ENCODE measurements around the gene INPP1. TPM values are rescaled to one million over a fixed set of nuclear protein-coding genes. Genes with fewer than 3 reads are reported as not detected.

INPP1 gene
- total RNA-seq, 2 donors from 2014 or later = 35.3 to 39.2 TPM

DNA sequence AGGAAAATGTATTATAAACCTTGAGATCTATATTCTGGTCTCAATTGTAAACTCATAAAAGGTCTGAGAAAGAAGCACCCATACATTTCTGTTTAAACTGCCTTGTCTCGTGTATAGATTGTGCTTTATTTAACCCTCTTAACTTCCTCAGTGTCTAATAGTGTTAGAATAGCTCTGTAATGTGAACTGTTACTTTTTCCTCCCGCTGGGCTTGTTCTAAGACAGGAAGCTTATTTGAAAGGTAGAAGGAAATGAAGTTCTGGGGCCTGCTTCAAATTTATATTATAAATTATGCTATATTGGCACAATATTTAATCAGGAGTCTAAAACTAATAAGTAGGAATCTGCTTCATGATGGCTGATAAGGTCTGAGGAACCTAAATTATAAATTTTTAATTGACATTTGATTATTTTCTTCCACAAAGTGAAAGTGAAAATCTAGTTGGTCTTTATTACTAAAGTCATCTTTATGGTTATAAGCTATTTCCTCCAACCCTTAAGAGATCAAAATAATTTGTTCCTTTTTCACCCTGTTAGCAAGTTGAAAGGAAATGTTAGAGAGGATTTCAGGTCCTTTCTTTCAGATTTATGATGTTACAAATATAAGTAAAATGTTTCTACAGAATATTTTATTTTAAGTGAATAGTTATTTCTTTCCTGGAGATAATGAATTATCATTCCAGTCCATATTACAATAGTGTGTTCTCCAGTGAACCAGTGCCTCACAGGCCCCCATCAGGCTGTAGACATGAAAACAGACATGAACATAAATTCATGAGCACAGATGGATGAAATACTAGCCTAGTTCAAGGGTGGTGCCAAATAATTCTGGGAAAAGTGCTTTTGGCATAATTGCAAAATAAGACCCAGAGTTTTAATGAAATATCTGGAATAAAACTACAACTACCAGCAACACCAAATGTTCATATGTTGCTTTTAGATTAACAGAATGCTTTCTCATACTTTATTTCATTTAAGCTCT, 72.7 kb downstream of the INPP1 start:
- H3K4me3 ChIP-seq = no peak overlapping the region
- H3K36me3 ChIP-seq = no peaks in the 10 kb centered on the region
- intact Hi-C loops (cut with DNase I) = no loop called here
- peak overlapping the region; percentile 19 for H3K27ac ChIP-seq
- peaks cover 16% of the 10 kb centered on the region for H3K4me1 ChIP-seq
- no peak overlapping the region for H3K9ac ChIP-seq (ENCODE audit: low read depth in 2 of 2, low read length in 2 of 2)
- H3K27me3 ChIP-seq = no peaks in the 10 kb centered on the region
- no peaks in the 10 kb centered on the region for H3K9me3 ChIP-seq
- TF ChIP-seq, protein P1, sequence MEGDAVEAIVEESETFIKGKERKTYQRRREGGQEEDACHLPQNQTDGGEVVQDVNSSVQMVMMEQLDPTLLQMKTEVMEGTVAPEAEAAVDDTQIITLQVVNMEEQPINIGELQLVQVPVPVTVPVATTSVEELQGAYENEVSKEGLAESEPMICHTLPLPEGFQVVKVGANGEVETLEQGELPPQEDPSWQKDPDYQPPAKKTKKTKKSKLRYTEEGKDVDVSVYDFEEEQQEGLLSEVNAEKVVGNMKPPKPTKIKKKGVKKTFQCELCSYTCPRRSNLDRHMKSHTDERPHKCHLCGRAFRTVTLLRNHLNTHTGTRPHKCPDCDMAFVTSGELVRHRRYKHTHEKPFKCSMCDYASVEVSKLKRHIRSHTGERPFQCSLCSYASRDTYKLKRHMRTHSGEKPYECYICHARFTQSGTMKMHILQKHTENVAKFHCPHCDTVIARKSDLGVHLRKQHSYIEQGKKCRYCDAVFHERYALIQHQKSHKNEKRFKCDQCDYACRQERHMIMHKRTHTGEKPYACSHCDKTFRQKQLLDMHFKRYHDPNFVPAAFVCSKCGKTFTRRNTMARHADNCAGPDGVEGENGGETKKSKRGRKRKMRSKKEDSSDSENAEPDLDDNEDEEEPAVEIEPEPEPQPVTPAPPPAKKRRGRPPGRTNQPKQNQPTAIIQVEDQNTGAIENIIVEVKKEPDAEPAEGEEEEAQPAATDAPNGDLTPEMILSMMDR (IDR thresholded peaks at IDR 0.05) = no peak
- no peak for DNase-seq

DNA sequence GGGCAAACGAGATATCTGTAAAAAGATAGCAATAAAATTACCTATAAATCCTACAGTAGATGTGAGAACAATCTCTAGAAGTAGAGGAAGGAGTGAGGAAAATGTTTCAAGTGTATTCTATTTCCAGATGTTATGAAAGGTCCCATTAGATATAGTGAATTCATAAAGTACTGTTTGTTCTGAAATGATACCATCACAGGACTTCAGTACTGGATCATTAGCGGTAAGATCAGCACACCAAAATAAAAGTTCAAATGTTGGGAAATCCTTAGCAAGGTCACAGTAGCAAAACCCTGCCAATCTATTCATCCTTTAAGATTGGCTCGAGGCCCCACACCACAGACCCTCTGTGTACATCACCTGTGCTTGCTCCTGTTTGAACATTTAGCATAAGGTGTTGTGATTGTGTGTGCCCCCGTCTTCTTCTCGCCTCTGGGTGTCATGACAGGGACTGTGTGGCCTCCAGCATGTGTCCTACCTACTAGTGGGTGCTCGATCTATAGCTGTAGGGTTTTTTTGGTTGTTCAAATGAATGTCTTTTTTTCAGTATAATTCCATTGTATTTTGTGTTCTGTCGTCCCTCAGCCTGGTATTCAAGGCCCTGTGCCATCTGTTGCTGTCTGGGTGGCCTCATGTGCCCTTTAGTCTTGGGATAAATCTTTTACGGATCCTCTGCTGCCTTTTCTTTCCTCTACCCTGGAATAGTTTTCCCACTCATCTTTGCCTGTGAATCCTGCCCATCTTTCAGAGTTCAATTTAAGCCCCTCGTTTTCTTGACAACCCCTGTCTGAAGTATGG, 73.9 kb downstream of the INPP1 start:
- intact Hi-C loops (cut with DNase I) = no loop called here
- H3K36me3 ChIP-seq = no peaks in the 10 kb centered on the region
- TF ChIP-seq, protein P1 (IDR thresholded peaks at IDR 0.05) = no peak
- H3K9me3 ChIP-seq = no peaks in the 10 kb centered on the region
- H3K4me1 ChIP-seq = peaks cover 9% of the 10 kb centered on the region
- no peak for DNase-seq
- H3K9ac ChIP-seq (ENCODE audit: low read depth in 2 of 2, low read length in 2 of 2) = no peak overlapping the region
- H3K27me3 ChIP-seq = no peaks in the 10 kb centered on the region
- no peak overlapping the region for H3K27ac ChIP-seq
- H3K4me3 ChIP-seq = no peak overlapping the region

DNA sequence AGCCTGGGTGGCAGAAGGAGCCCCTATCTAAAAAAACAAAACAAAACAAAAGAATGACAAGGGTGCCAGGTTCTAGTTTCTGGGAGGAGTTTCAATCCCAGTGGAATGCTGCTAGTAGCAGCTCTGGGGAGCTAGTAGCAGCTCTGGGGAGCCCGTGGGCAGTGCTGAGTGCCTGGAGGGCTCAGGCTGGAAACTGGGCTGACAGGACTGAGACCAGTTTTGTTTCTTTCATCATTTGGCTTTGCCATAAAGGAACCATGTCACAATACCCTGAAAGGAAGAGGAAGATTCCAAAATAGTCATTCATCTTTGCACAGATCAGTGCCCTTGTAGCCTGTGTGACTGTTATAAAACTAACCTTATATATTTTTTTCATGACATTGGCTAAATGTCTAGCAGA, 75.3 kb downstream of the INPP1 start:
- Histone ChIP-seq H3K27me3 (no peaks in the 10 kb centered on the region), H3K27ac (no peak overlapping the region), H3K9me3 (no peaks in the 10 kb centered on the region), H3K4me1 (peaks cover 9% of the 10 kb centered on the region), H3K4me3 (no peak overlapping the region), H3K36me3 (no peaks in the 10 kb centered on the region), H3K9ac (ENCODE audit: low read depth in 2 of 2, low read length in 2 of 2) (no peak overlapping the region)
- DNase-seq = no peak
- TF ChIP-seq, protein P1 (IDR thresholded peaks at IDR 0.05) = no peak
- intact Hi-C loops (cut with DNase I) = no loop called here

DNA sequence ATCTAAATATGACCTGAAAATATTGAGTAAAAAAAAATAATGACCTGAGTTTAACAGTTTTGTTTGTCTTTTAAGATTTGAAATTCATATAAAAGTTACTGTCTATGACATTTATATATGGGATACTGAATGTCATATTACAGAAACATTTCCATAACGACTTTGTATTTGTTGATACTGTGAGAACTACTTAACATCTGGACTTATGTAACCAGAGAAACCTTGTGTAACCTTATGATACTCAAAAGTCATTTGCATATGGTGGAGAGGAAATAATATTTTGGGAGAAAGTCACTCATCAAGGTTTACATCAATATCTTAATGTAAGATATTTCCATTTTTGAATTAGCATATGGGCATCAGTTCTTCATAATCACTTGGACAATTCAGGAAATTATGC, 77.4 kb downstream of the INPP1 start:
- DNase-seq = no peak
- TF ChIP-seq, protein P1 (IDR thresholded peaks at IDR 0.05) = no peak
- Histone ChIP-seq H3K4me3 (no peak overlapping the region), H3K36me3 (no peaks in the 10 kb centered on the region), H3K27ac (no peak overlapping the region), H3K4me1 (peaks cover 6% of the 10 kb centered on the region), H3K9me3 (no peaks in the 10 kb centered on the region), H3K27me3 (no peaks in the 10 kb centered on the region), H3K9ac (ENCODE audit: low read depth in 2 of 2, low read length in 2 of 2) (no peak overlapping the region)
- intact Hi-C loops (cut with DNase I) = no loop called here

Other genes starting within 250 kb of the INPP1 start
- gene HIBCH, start 23.8 kb upstream of the INPP1 start, total RNA-seq = 10 to 100 TPM; 47.2 to 71.1 TPM
- gene MFSD6, start 64.8 kb downstream of the INPP1 start, total RNA-seq = 10 to 100 TPM; 60.9 to 83.3 TPM
- gene NEMP2, start 191.1 kb downstream of the INPP1 start, total RNA-seq = 1 to 10 TPM; 3.6 to 5.1 TPM